Measurements from ENCODE around the gene ZNF512B.

Gene ZNF512B, protein sequence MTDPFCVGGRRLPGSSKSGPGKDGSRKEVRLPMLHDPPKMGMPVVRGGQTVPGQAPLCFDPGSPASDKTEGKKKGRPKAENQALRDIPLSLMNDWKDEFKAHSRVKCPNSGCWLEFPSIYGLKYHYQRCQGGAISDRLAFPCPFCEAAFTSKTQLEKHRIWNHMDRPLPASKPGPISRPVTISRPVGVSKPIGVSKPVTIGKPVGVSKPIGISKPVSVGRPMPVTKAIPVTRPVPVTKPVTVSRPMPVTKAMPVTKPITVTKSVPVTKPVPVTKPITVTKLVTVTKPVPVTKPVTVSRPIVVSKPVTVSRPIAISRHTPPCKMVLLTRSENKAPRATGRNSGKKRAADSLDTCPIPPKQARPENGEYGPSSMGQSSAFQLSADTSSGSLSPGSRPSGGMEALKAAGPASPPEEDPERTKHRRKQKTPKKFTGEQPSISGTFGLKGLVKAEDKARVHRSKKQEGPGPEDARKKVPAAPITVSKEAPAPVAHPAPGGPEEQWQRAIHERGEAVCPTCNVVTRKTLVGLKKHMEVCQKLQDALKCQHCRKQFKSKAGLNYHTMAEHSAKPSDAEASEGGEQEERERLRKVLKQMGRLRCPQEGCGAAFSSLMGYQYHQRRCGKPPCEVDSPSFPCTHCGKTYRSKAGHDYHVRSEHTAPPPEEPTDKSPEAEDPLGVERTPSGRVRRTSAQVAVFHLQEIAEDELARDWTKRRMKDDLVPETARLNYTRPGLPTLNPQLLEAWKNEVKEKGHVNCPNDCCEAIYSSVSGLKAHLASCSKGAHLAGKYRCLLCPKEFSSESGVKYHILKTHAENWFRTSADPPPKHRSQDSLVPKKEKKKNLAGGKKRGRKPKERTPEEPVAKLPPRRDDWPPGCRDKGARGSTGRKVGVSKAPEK

DNA sequence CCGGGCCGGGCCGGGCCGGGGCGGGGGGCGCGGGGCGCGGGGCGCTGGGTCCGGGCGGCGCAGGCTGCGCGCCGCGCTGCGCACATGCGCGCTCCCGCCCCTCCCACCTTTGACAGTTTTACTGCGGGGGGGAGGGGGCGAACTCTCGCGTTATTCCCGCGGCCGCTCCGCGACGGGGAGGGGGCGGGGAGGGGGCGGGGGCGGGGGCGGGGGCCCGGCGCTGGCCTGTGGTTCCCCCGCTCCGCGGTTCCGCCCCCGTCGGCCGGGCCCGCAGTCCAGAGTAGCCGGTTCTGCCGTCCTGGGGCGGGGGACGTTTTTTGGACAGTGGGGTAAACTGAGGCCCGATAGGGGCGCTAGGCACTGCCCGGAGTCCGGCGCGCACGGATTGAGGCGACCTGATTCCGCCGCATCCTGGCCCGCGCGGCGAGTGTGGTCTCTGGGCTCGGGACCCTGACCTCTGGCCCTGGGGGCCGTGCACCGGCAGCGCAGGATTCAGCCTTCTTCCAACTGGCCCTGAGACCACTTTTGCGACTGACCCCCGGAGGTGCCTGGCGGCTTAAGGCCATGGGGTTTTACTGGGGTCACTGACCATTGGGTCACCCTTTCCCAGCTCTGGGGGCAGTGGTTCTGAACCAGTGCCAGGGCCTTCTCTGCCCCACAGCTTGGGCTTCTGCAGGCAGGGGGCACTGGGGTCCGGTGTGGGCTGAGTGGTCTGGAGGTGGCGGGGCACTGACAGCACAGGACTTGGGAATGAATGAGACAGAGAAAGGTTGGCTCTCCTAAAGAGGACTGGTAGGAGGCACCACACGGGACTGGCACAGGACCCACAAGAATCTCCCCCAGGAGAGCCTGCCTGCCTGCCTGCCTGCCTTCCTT lies at the start of gene ZNF512B:
Gene ZNF512B (minus strand): TSS at position 93 of the 876 bp plus-strand sequence. CDS start 1,980 bp downstream, outside the sequence.
- ChIA-PET CTCF (interaction anchor here (0.9 kb wide), 1 partner anchor 196 kb away, joined by 3 read pairs; no protein-coding TSS in a partner anchor), POLR2A (no interaction called here)
- Histone ChIP-seq H3K4me1 (ENCODE audit: control insufficient read depth, insufficient read depth, low read length) (no peaks in the 10 kb centered on the region), H3K4me3 (ENCODE audit: low read depth, low read length) (peak within 1 kb of the TSS; percentile 52), H3K36me3 (ENCODE audit: control insufficient read depth in 2 of 2, insufficient read depth in 1 of 2, low read length in 2 of 2) (peaks cover 0 to 27% of the 10 kb centered on the region in 2 experiments; a peak in 1 of 3 replicates), H3K9me3 (ENCODE audit: control insufficient read depth, insufficient read depth, low read depth, low read length) (no peaks in the 10 kb centered on the region), H3K27ac (ENCODE audit: extremely low read depth, low read depth, low read length) (peak within 1 kb of the TSS; percentile 88; the same call in 1 of the 2 replicates)
- TF ChIP-seq KLF10 (tag by site-specific recombination; IDR thresholded peaks at IDR 0.05) (peak; percentile 92), ZBTB48 (tag by site-specific recombination; IDR thresholded peaks at IDR 0.05) (no peak), ZNF169 (tag by site-specific recombination; IDR thresholded peaks at IDR 0.05) (no peak), ZNF585B (tag by site-specific recombination; IDR thresholded peaks at IDR 0.05) (no peak), KLF8 (tag by site-specific recombination; IDR thresholded peaks at IDR 0.05) (peak; percentile 32; the same call in 1 of the 2 replicates), ZNF670 (tag by site-specific recombination; IDR thresholded peaks at IDR 0.05; ENCODE audit: low read depth) (no peak), SCRT1 (tag by site-specific recombination; IDR thresholded peaks at IDR 0.05; ENCODE audit: borderline replicate concordance) (no peak), ZBTB7A (tag by site-specific recombination; IDR thresholded peaks at IDR 0.05; ENCODE audit: low read depth) (0 out of 2 replicates have a peak, but pooled peaks have one; percentile 57), ZNF747 (tag by site-specific recombination; IDR thresholded peaks at IDR 0.05) (no peak), ZEB2 (tag by site-specific recombination; IDR thresholded peaks at IDR 0.05) (0 out of 2 replicates have a peak, but pooled peaks have one; percentile 47), ZNF664 (tag by site-specific recombination; IDR thresholded peaks at IDR 0.05) (no peak), GLIS2 (tag by site-specific recombination; IDR thresholded peaks at IDR 0.05) (peak; percentile 84), MZF1 (tag by site-specific recombination; IDR thresholded peaks at IDR 0.05; ENCODE audit: borderline replicate concordance) (no peak), ZNF391 (tag by site-specific recombination; IDR thresholded peaks at IDR 0.05; ENCODE audit: borderline replicate concordance, low read depth) (no peak)
- TF ChIP-seq, protein P1, sequence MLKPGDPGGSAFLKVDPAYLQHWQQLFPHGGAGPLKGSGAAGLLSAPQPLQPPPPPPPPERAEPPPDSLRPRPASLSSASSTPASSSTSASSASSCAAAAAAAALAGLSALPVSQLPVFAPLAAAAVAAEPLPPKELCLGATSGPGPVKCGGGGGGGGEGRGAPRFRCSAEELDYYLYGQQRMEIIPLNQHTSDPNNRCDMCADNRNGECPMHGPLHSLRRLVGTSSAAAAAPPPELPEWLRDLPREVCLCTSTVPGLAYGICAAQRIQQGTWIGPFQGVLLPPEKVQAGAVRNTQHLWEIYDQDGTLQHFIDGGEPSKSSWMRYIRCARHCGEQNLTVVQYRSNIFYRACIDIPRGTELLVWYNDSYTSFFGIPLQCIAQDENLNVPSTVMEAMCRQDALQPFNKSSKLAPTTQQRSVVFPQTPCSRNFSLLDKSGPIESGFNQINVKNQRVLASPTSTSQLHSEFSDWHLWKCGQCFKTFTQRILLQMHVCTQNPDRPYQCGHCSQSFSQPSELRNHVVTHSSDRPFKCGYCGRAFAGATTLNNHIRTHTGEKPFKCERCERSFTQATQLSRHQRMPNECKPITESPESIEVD (tag by site-specific recombination; IDR thresholded peaks at IDR 0.05) = no peak
- TF ChIP-seq, protein P2, sequence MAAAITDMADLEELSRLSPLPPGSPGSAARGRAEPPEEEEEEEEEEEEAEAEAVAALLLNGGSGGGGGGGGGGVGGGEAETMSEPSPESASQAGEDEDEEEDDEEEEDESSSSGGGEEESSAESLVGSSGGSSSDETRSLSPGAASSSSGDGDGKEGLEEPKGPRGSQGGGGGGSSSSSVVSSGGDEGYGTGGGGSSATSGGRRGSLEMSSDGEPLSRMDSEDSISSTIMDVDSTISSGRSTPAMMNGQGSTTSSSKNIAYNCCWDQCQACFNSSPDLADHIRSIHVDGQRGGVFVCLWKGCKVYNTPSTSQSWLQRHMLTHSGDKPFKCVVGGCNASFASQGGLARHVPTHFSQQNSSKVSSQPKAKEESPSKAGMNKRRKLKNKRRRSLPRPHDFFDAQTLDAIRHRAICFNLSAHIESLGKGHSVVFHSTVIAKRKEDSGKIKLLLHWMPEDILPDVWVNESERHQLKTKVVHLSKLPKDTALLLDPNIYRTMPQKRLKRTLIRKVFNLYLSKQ (tag by site-specific recombination; IDR thresholded peaks at IDR 0.05; ENCODE audit: borderline replicate concordance) = no peak
- TF ChIP-seq, protein P3, sequence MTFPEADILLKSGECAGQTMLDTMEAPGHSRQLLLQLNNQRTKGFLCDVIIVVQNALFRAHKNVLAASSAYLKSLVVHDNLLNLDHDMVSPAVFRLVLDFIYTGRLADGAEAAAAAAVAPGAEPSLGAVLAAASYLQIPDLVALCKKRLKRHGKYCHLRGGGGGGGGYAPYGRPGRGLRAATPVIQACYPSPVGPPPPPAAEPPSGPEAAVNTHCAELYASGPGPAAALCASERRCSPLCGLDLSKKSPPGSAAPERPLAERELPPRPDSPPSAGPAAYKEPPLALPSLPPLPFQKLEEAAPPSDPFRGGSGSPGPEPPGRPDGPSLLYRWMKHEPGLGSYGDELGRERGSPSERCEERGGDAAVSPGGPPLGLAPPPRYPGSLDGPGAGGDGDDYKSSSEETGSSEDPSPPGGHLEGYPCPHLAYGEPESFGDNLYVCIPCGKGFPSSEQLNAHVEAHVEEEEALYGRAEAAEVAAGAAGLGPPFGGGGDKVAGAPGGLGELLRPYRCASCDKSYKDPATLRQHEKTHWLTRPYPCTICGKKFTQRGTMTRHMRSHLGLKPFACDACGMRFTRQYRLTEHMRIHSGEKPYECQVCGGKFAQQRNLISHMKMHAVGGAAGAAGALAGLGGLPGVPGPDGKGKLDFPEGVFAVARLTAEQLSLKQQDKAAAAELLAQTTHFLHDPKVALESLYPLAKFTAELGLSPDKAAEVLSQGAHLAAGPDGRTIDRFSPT (tag by site-specific recombination; IDR thresholded peaks at IDR 0.05) = peak; percentile 75
- TF ChIP-seq, protein P4, sequence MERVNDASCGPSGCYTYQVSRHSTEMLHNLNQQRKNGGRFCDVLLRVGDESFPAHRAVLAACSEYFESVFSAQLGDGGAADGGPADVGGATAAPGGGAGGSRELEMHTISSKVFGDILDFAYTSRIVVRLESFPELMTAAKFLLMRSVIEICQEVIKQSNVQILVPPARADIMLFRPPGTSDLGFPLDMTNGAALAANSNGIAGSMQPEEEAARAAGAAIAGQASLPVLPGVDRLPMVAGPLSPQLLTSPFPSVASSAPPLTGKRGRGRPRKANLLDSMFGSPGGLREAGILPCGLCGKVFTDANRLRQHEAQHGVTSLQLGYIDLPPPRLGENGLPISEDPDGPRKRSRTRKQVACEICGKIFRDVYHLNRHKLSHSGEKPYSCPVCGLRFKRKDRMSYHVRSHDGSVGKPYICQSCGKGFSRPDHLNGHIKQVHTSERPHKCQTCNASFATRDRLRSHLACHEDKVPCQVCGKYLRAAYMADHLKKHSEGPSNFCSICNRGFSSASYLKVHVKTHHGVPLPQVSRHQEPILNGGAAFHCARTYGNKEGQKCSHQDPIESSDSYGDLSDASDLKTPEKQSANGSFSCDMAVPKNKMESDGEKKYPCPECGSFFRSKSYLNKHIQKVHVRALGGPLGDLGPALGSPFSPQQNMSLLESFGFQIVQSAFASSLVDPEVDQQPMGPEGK (tag by site-specific recombination; IDR thresholded peaks at IDR 0.05) = peak; percentile 66
- TF ChIP-seq, protein P5, sequence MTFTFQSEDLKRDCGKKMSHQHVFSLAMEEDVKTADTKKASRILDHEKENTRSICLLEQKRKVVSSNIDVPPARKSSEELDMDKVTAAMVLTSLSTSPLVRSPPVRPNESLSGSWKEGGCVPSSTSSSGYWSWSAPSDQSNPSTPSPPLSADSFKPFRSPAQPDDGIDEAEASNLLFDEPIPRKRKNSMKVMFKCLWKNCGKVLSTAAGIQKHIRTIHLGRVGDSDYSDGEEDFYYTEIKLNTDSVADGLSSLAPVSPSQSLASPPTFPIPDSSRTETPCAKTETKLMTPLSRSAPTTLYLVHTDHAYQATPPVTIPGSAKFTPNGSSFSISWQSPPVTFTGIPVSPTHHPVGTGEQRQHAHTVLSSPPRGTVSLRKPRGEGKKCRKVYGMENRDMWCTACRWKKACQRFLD (tag by site-specific recombination; IDR thresholded peaks at IDR 0.05) = no peak
- TF ChIP-seq, protein P6, sequence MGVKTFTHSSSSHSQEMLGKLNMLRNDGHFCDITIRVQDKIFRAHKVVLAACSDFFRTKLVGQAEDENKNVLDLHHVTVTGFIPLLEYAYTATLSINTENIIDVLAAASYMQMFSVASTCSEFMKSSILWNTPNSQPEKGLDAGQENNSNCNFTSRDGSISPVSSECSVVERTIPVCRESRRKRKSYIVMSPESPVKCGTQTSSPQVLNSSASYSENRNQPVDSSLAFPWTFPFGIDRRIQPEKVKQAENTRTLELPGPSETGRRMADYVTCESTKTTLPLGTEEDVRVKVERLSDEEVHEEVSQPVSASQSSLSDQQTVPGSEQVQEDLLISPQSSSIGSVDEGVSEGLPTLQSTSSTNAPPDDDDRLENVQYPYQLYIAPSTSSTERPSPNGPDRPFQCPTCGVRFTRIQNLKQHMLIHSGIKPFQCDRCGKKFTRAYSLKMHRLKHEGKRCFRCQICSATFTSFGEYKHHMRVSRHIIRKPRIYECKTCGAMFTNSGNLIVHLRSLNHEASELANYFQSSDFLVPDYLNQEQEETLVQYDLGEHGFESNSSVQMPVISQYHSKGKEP (tag by site-specific recombination; IDR thresholded peaks at IDR 0.05) = no peak
- TF ChIP-seq, protein P7, sequence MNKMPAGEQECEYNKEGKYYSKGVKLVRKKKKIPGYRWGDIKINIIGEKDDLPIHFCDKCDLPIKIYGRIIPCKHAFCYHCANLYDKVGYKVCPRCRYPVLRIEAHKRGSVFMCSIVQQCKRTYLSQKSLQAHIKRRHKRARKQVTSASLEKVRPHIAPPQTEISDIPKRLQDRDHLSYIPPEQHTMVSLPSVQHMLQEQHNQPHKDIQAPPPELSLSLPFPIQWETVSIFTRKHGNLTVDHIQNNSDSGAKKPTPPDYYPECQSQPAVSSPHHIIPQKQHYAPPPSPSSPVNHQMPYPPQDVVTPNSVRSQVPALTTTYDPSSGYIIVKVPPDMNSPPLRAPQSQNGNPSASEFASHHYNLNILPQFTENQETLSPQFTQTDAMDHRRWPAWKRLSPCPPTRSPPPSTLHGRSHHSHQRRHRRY (tag by site-specific recombination; IDR thresholded peaks at IDR 0.05) = no peak

Data from HEK293 (cell line).